Measurements from ENCODE around the gene TCEA3.

The TCEA3 gene

GRCh38 chr1:23362218-23362713, 62.3 kb downstream of the TCEA3 start:
- DNase-seq: no peak

GRCh38 chr1:23358310-23358875, 66.2 kb downstream of the TCEA3 start:
- DNase-seq: no peak

DNA sequence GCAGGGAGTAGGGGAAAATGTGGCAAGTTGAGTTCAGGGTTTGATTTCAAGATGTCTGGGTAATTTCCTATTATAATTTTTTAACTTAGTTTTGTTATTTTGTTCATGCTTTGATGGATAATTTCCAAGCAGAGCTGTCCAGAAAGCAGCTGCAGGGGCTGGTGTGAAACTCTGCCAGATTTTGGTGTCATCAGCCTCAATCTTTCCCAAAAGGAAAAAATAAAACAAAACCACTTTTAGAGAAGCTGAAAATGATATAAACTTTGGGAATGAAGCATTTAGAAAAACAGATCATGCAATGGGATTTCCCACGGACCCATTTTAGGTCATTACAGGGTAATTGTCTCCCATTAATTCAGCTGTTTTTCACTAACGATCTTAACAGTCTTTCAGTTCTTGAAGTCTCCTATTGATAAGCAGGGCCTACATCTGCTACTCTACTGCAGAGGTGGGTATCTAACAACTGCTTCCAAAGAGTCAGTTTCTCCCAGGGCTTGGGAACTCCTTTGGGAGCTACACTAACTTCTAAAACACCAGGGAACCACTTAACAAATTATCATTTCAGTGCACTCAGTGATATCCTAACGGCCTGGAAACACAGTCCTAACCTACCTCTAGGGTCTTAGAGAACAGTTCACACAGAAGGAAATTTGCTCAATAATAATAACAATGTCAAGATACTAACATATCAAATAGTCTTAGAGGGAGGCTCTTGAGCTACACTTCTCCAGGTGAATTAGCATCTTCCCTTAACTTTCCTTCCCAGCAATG, 67.2 kb downstream of the TCEA3 start:
- no peak for DNase-seq

DNA sequence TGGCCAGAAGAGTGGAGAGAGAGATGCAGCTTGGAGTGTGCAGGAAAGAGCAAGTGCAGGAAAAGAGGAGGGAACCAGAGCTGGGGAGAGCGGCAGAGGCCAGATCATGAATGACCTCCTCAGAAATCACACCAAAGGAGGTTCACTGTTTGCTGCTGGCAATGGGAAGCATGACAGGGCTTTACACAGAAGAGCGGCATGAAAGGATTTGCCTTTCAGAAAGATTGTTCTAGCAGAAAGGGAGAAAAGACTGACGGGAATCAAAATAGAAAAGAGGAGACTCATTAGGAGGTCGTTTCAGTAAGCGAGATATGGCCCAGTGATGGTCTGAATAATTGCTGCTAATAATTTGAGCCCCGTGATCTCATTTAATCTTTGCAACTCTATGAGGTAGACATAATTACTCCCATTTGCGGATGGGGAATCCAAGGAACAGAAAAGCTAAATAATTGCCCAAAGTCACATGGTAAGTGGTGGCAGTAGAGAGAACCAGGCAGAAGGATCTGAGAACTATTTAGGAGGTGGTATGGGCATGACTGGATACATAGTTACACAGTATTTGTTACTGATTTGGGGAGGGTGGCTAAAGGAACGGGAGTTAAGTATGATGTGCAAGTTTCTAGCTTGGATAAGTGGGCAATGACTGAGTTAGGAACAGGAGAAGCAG, 67.9 kb downstream of the TCEA3 start:
- no peak for DNase-seq

GRCh38 chr1:23354245-23354644, 70.3 kb downstream of the TCEA3 start:
- DNase-seq: no peak

DNA sequence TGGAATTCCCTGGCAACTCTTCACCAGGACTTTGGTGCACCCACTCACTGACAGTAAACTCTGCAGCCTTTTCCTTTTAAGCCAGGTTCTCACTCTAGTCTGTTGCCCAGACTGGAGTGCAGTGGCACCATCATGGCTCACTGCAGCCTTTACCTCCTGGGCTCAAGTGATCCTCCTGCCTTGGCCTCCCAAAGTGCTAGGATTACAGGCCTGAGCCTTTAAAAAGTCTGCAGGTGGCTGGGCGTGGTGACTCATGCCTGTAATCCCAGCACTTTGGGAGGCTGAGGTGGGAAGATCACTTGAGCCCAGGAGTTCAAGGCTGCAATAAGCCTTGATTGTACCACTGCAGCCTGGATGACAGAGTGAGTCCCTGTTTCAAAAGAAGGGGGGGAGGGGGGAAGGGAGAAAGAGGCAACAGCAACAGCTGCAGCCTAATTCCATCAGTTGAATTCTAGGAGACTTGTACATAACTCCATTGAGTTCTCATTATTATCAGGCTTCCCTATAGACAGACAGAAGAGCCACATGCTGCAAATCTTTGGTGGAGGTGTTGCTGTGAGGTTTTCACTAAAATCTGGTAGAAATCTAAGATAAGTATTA, 72.4 kb downstream of the TCEA3 start:
- no peak for DNase-seq

DNA sequence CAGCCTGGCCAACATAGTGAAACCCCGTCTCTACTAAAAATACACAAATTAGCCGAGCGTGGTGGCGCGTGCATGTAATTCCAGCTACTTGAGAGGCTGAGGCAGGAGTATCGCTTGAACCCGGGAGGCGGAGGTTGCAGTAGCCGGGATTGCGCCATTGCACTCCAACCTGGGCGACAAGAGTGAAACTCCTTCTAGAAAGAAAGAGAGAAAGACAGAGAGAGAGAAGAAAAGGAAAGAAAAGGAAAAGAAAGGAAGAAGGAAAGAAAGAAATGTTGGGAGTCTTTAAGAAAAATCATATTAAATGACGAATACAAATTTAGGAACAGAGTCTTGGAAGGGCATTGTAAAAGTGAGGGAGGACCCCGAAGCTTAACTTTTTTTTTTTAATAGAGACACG, 78.6 kb downstream of the TCEA3 start:
- no peak for DNase-seq

DNA sequence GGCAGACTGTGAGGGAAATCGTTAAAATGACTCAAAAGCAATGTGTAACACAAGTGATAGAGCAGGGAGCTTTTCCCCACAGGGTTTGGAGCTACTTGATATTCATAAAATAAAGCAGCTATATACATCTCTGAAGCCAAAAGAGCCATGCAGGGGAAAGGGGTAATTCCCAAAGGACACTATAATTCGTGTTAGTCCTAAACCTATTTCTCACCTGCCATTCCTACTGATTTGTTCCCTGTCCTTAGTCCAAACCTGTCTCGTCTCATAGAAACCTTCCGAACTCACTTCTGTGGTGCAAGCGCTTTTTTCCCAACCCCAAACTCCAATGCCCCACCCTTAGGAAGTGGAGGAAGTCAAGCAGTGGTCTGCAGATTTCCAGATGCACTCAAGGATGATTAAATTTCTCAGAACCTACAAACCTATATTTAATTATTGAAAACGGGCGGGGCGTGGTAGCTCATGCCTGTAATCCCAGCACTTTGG, 79.5 kb downstream of the TCEA3 start:
- DNase-seq: no peak

GRCh38 chr1:23344111-23344986, 80.2 kb downstream of the TCEA3 start, which contains the start of gene HNRNPR:
Gene HNRNPR (minus strand): TSS chr1:23344284. CDS start chr1:23341008, 3,276 bp downstream.
- peak; percentile 100 for DNase-seq

DNA sequence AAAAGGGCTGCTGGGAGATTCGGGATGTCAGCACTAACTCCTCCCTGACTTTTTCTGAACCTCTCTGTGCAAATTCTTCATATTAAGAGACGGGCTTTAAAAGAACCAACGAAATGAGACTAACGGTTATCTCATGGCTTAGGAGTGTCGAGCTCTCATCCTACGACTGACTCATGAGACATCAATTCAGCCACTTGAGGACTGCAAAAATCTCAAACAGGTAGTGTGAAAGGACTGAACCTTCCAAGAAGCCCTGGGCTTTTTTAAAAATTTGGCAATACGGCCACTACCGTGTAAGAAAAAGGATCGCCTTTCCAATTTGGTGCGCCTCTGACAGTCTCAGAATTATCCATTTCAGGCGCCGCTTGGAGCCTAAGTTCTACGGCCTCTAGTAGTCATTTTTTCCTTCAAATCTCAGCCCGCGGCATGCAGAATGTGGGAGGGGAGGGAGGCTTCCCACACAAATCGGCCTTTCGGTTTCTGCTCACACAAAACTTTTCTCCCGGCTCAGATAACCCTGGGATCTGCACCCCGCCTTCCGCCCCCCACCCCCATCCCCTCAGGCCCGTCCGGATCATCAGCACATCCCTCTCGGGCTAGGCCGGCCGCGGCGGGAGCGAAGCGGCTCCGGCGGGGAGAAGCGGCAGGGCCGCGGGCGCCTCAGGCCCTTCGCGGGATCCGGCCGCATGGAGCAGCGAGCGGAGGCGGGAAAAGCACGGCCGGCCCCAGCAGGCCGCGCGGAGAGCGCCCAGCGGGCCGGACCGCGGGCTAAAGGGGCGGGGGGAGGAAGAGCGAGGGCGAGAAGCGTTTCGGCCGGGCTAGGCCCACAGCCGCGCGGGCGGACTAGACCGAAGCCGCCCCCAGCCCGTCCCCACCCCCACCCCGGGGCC, 81.1 kb downstream of the TCEA3 start:
- DNase-seq: peak; percentile 33

DNA sequence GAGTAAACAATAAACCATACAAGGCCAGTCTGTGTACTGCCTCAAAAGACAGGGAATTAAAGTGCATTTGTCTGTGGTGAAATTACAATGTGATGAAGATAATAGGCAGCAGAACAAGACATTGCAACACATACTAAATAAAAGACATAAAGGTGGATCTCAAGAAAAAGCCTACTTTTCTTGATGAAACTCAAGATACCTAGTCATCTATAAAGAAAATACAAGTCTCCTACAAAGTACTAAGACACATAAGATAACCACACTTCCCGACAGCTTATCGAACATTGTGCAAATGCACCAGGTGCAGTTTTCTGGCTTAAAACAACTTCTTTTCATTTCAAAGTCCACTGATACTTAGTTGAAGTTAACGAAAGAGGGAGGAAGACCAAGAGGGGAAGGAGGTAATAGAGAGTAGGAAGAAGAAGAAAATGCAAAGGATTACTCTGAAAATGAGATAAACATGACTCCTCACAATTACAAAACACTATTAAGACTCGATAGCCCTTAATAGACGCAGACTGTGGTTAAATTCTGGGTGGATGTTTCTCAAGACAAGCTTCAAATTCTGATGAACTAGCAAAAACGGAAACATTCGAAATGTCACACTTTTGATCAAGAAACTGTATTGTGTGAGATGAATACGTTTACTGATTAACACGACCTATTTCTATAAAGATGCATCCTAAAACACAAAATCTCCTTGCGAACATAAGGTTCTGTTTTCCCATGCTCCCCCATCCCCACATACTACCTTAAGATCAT, 82.4 kb downstream of the TCEA3 start:
- peak; percentile 57 for DNase-seq

- no peak for DNase-seq
Observed at GRCh38 chr1:23339632-23340031, 84.9 kb downstream of the TCEA3 start.

DNA sequence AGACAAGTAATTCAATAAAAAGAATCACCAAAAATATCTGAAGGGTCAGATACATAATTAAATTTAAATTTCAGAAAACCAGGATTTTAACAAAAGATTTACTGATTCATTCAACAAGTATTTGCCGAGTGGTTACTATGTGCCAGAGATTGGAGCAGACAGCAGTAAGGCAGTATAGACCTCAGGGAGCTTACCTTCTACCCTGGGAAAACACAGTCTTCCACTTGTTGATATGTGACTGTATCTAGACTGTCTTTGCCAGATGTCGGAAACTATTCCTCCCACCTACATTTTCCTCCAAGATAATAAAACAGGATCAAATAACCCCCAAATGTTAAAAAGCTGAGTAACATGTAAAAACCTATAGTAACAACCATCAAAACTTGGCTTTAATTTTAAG, 86.7 kb downstream of the TCEA3 start:
- no peak for DNase-seq

DNA sequence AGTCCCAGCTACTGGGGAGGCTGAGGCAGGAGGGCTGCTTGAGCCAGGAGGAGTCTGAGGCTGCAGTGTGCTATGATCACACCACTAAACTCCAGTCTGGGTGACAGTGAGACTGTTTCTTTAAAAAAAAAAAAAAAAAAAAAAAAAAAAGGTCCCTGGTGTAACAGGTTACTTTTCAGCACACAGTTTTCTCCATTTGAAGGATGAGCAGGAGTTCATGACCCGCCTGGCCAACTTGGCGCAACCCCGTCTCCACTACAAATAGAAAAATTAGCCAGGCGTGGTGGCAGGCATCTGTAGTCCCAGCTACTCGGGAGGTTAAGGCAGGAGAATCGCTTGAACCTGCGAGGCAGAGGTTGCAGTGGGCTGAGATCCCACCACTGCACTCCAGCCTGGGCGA, 92.8 kb downstream of the TCEA3 start:
- no peak for DNase-seq
